SH-SY5Y (cell line): ENCODE results near the gene MMP28.

Source experiments
- GATA2 ChIP-seq: IDR thresholded peaks from 2 replicates; pipeline ENCODE4 v1.6.1; 2011; ENCODE audit warnings: mild to moderate bottlenecking, low read depth, low read length
- GATA3 ChIP-seq: IDR thresholded peaks from 2 replicates; pipeline ENCODE4 v1.6.1; 2011; ENCODE audit warnings: low read depth, mild to moderate bottlenecking, low read length, moderate library complexity

- TF ChIP-seq GATA2 (no peak), GATA3 (no peak)
Observed at GRCh38 chr17:35740997-35741931, 54.2 kb downstream of the MMP28 start.
